Loucy (cell line): ENCODE data around the gene MYCN.

ENCODE experiments used
- EZH2phosphoT487 ChIP-seq: fragments of 200-600 bp; IDR thresholded peaks from 2 replicates; pipeline ENCODE4 v1.6.1; 2018; ENCODE audit warnings: antibody characterized with exemption, mild to moderate bottlenecking, moderate library complexity, borderline replicate concordance
- TF ChIP-seq, protein P1 (sequence below): fragments of 200-600 bp; sonication (generic); conservative IDR thresholded peaks from 2 replicates; pipeline ENCODE4 v1.5.1; 2014; ENCODE audit warnings: mild to moderate bottlenecking, antibody characterized with exemption, low read length

DNA sequence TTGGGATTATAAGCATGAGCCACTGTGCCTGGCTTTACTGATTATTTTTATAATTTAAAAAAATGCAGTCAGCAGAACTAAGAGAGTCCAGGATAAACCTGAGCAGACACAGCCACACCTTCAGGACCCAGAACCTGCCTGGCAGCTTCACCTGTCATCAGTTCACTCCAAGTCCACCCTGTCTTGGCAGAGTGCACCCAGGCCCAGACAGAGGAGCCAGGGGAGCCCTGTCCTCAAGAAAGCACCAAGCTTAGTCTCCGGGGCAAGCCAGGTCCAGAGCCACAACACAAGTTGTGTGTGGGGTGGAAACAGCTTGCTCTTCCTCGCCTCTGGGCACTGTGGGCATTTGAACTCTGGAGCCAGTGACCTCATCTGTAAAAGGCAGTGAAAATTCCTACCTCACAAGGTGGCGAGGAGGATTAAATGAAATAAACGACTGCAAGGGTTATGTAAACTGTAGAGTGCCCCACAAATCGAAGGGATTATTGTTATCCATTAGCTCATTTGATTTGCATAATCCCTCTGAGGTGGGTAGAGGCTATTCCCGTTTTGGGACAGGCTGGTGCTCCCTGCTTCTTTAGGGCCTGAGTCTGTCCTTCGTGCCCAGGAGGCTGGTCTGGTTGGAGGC is 24.7 kb downstream of the MYCN start:
- TF ChIP-seq, protein P1, sequence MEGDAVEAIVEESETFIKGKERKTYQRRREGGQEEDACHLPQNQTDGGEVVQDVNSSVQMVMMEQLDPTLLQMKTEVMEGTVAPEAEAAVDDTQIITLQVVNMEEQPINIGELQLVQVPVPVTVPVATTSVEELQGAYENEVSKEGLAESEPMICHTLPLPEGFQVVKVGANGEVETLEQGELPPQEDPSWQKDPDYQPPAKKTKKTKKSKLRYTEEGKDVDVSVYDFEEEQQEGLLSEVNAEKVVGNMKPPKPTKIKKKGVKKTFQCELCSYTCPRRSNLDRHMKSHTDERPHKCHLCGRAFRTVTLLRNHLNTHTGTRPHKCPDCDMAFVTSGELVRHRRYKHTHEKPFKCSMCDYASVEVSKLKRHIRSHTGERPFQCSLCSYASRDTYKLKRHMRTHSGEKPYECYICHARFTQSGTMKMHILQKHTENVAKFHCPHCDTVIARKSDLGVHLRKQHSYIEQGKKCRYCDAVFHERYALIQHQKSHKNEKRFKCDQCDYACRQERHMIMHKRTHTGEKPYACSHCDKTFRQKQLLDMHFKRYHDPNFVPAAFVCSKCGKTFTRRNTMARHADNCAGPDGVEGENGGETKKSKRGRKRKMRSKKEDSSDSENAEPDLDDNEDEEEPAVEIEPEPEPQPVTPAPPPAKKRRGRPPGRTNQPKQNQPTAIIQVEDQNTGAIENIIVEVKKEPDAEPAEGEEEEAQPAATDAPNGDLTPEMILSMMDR = no peak
- no peak for TF ChIP-seq EZH2phosphoT487
